Activated T-cell treated with anti-CD3 and anti-CD28 coated beads, Interleukin-2, amount 50 U/mL, for 48 hours (primary cell): Measurements from ENCODE around the gene NISCH.
A peak's percentile ranks its signal among the peaks of the same experiment; 100 is the strongest.

Source experiments
- DNase-seq, 2 experiments: peaks; one replicate each; pipeline ENCODE4 v3.0.0-alpha.2; 2020

The NISCH gene

GRCh38 chr3:52436500-52437149 lies 18.8 kb upstream of the NISCH start:
- DNase-seq, result no peak

- DNase-seq, result no peak
Measured at GRCh38 chr3:52437326-52438103, 17.9 kb upstream of the NISCH start.

- DNase-seq, result no peak
Measured at GRCh38 chr3:52438104-52438376, 17.4 kb upstream of the NISCH start.

GRCh38 chr3:52438579-52439425 lies 16.6 kb upstream of the NISCH start:
- DNase-seq, result no peak

GRCh38 chr3:52439426-52440248 lies 15.8 kb upstream of the NISCH start:
- DNase-seq, result no peak

- no peak for DNase-seq
Measured at GRCh38 chr3:52440249-52440551, 15.2 kb upstream of the NISCH start.

- no peak for DNase-seq
Measured at GRCh38 chr3:52440671-52441070, 14.7 kb upstream of the NISCH start.

GRCh38 chr3:52441091-52441771 lies 14.2 kb upstream of the NISCH start:
- DNase-seq, result no peak

GRCh38 chr3:52441772-52442332 lies 13.6 kb upstream of the NISCH start:
- no peak for DNase-seq

- DNase-seq, result no peak
Measured at GRCh38 chr3:52442409-52443267, 12.8 kb upstream of the NISCH start.

- no peak for DNase-seq
Measured at GRCh38 chr3:52443268-52443610, 12.2 kb upstream of the NISCH start.

GRCh38 chr3:52443791-52444687 lies 11.4 kb upstream of the NISCH start:
- DNase-seq, result no peak

- peak; percentile 86 to 88 for DNase-seq
Measured at GRCh38 chr3:52444860-52445793, 10.3 kb upstream of the NISCH start, which contains the start of gene SEMA3G. Gene SEMA3G (minus strand): TSS chr3:52445103. CDS start chr3:52445027, 76 bp downstream.

GRCh38 chr3:52446042-52446441 lies 9.4 kb upstream of the NISCH start:
- DNase-seq, result no peak

- peak; percentile 85 to 87 for DNase-seq
Measured at GRCh38 chr3:52446631-52447511, 8.5 kb upstream of the NISCH start.

- no peak for DNase-seq
Measured at GRCh38 chr3:52447512-52448355, 7.7 kb upstream of the NISCH start.
